OCI-LY1 (cell line): ENCODE data around the gene KPNA3.

ENCODE experiments used
- H2AFZ ChIP-seq: fragments of 200-600 bp; sonication (generic), shearing (Covaris generic); 2 replicates; pipeline ENCODE4 v1.6.0; 2014; ENCODE audit warnings: antibody characterized with exemption, mild to moderate bottlenecking, low read length
- H3F3A ChIP-seq: fragments of 200-600 bp; sonication (generic), shearing (Covaris generic); 2 replicates; pipeline ENCODE4 v1.6.0; 2014; ENCODE audit warnings: mild to moderate bottlenecking, antibody characterized with exemption, low read length, moderate library complexity; ENCODE audit not compliant: insufficient read depth
- H3K27ac ChIP-seq: fragments of 200-600 bp; sonication (generic); 2 replicates; pipeline ENCODE4 v1.5.1; 2014; ENCODE audit warnings: low read length, mixed run types, mild to moderate bottlenecking, low read depth; ENCODE audit not compliant: poor library complexity, severe bottlenecking
- H3K27me3 ChIP-seq: fragments of 200-600 bp; sonication (generic); 2 replicates; pipeline ENCODE4 v1.6.0; 2014; ENCODE audit warnings: antibody characterized with exemption, mild to moderate bottlenecking, low read length, moderate library complexity; ENCODE audit not compliant: insufficient read depth
- H3K36me3 ChIP-seq: fragments of 200-600 bp; sonication (generic); 2 replicates; pipeline ENCODE4 v1.6.1; 2014; ENCODE audit warnings: mild to moderate bottlenecking, antibody characterized with exemption, low read length, moderate library complexity, mixed read lengths; ENCODE audit not compliant: insufficient read depth
- H3K4me1 ChIP-seq: fragments of 200-600 bp; sonication (generic); 2 replicates; pipeline ENCODE4 v1.5.1; 2014; ENCODE audit warnings: mild to moderate bottlenecking, low read length, moderate library complexity; ENCODE audit not compliant: insufficient read depth, severe bottlenecking
- H3K4me2 ChIP-seq: fragments of 200-600 bp; sonication (generic), shearing (Covaris generic); 2 replicates; pipeline ENCODE4 v1.6.1; 2014; ENCODE audit warnings: low read length
- H3K4me3 ChIP-seq: fragments of 200-600 bp; sonication (generic); 2 replicates; pipeline ENCODE4 v1.5.1; 2014; ENCODE audit warnings: low read length, low read depth, mild to moderate bottlenecking, mixed read lengths; ENCODE audit not compliant: poor library complexity, severe bottlenecking
- H3K79me2 ChIP-seq: fragments of 200-600 bp; shearing (Covaris generic); 2 replicates; pipeline ENCODE4 v1.6.1; 2016; ENCODE audit warnings: mixed run types, low read length, mixed read lengths; ENCODE audit not compliant: insufficient read depth
- H3K9ac ChIP-seq: fragments of 200-600 bp; sonication (generic), shearing (Covaris generic); 2 replicates; pipeline ENCODE4 v1.6.1; 2014; ENCODE audit warnings: mild to moderate bottlenecking, low read length, mixed read lengths
- H3K9me2 ChIP-seq: fragments of 200-600 bp; sonication (generic), shearing (Covaris generic); 2 replicates; pipeline ENCODE4 v1.6.1; 2014; ENCODE audit warnings: low read depth, mild to moderate bottlenecking, low read length, mixed read lengths
- H3K9me3 ChIP-seq: fragments of 200-600 bp; shearing (Covaris generic); 2 replicates; pipeline ENCODE4 v1.6.1; 2014; ENCODE audit warnings: low read length, mixed read lengths
- H4K20me1 ChIP-seq: fragments of 200-600 bp; sonication (generic), shearing (Covaris generic); 2 replicates; pipeline ENCODE4 v1.6.0; 2016; ENCODE audit warnings: mild to moderate bottlenecking, low read length; ENCODE audit not compliant: insufficient read depth
- CTCF ChIP-seq: fragments of 200-600 bp; sonication (generic), shearing (Covaris generic); IDR thresholded peaks from 2 replicates; pipeline ENCODE4 v1.5.1; 2017; ENCODE audit warnings: mild to moderate bottlenecking, antibody characterized with exemption, low read length, moderate library complexity, mixed read lengths
- EZH2 ChIP-seq: fragments of 200-600 bp; sonication (generic), shearing (Covaris generic); IDR thresholded peaks from 2 replicates; pipeline ENCODE4 v1.8.0; 2017; ENCODE audit warnings: borderline replicate concordance, mixed run types, mild to moderate bottlenecking, antibody characterized with exemption, low read length, moderate library complexity, mixed read lengths

KPNA3 gene

GRCh38 chr13:49789968-49790367 is 2.5 kb downstream of the KPNA3 start:
- Histone ChIP-seq H4K20me1 (no peaks in the 10 kb centered on the region), H3K4me2 (peak overlapping the region; percentile 84; the same call in 1 of the 2 replicates), H3K9me3 (no peaks in the 10 kb centered on the region), H3F3A (no peaks in the 10 kb centered on the region), H3K36me3 (peaks cover 22% of the 10 kb centered on the region), H3K9ac (no peak overlapping the region), H3K4me1 (peaks cover 26% of the 10 kb centered on the region), H3K9me2 (no peaks in the 10 kb centered on the region), H3K4me3 (peak overlapping the region; percentile 72), H2AFZ (no peak overlapping the region), H3K27ac (no peak overlapping the region), H3K79me2 (peaks cover 67% of the 10 kb centered on the region), H3K27me3 (no peaks in the 10 kb centered on the region)
- TF ChIP-seq EZH2 (no peak), CTCF (no peak)

GRCh38 chr13:49786401-49787008 is 6.0 kb downstream of the KPNA3 start:
- no peaks in the 10 kb centered on the region for H3F3A ChIP-seq
- H2AFZ ChIP-seq: no peak overlapping the region
- H3K4me1 ChIP-seq: peaks cover 20% of the 10 kb centered on the region
- H3K9me3 ChIP-seq: no peaks in the 10 kb centered on the region
- no peaks in the 10 kb centered on the region for H4K20me1 ChIP-seq
- no peak for TF ChIP-seq CTCF
- no peak for TF ChIP-seq EZH2
- no peaks in the 10 kb centered on the region for H3K27me3 ChIP-seq
- H3K36me3 ChIP-seq: peaks cover 46% of the 10 kb centered on the region
- H3K4me2 ChIP-seq: no peak overlapping the region
- no peaks in the 10 kb centered on the region for H3K9me2 ChIP-seq
- peaks cover 98% of the 10 kb centered on the region for H3K79me2 ChIP-seq
- H3K4me3 ChIP-seq: no peak overlapping the region
- no peak overlapping the region for H3K27ac ChIP-seq
- no peak overlapping the region for H3K9ac ChIP-seq

- no peak for TF ChIP-seq EZH2
- no peak for TF ChIP-seq CTCF
- no peak overlapping the region for H3K4me2 ChIP-seq
- no peak overlapping the region for H2AFZ ChIP-seq
- H4K20me1 ChIP-seq: no peaks in the 10 kb centered on the region
- no peaks in the 10 kb centered on the region for H3K27me3 ChIP-seq
- H3K79me2 ChIP-seq: peaks cover 98% of the 10 kb centered on the region
- peaks cover 40% of the 10 kb centered on the region for H3K36me3 ChIP-seq
- H3K27ac ChIP-seq: no peak overlapping the region
- no peaks in the 10 kb centered on the region for H3K9me3 ChIP-seq
- no peak overlapping the region for H3K9ac ChIP-seq
- no peak overlapping the region for H3K4me3 ChIP-seq
- H3K9me2 ChIP-seq: no peaks in the 10 kb centered on the region
- no peaks in the 10 kb centered on the region for H3F3A ChIP-seq
- peaks cover 8% of the 10 kb centered on the region for H3K4me1 ChIP-seq
These were observed 7.5 kb downstream of the KPNA3 start for GRCh38 chr13:49784886-49785570.
